ENCODE measurements around the gene CD52.
"Not testable (repeated sequence)": the region's sequence is repeated elsewhere in the genome, so short reads cannot be mapped to it uniquely, and the experiment has no call there.

CD52 gene

GRCh38 chr1:26290882-26291261 lies 26.9 kb upstream of the CD52 start:
- Histone ChIP-seq H3K27me3 (no peaks in the 10 kb centered on the region), H3K9me3 (no peaks in the 10 kb centered on the region), H3K36me3 (no peaks in the 10 kb centered on the region), H3K27ac (peak overlapping the region; percentile 98), H3K9ac (peak overlapping the region; percentile 88), H3K4me1 (peaks cover 80% of the 10 kb centered on the region), H3K4me3 (0 out of 2 replicates have a peak overlapping the region, but pooled peaks have one; percentile 4), H3K4me2 (peak overlapping the region; percentile 96), H4K20me1 (no peaks in the 10 kb centered on the region)
- TF ChIP-seq Cebpa-rat (IDR thresholded peaks at IDR 0.05): no peak

GRCh38 chr1:26291433-26291832 lies 26.3 kb upstream of the CD52 start:
- Histone ChIP-seq H3K4me2 (peak overlapping the region; percentile 96), H3K27me3 (no peaks in the 10 kb centered on the region), H3K27ac (peak overlapping the region; percentile 98), H3K36me3 (no peaks in the 10 kb centered on the region), H3K9me3 (no peaks in the 10 kb centered on the region), H4K20me1 (no peaks in the 10 kb centered on the region), H3K4me1 (peaks cover 74% of the 10 kb centered on the region), H3K4me3 (0 out of 2 replicates have a peak overlapping the region, but pooled peaks have one; percentile 4), H3K9ac (peak overlapping the region; percentile 88)
- TF ChIP-seq Cebpa-rat (IDR thresholded peaks at IDR 0.05): no peak

GRCh38 chr1:26291939-26292338 lies 25.8 kb upstream of the CD52 start:
- Histone ChIP-seq H3K9ac (peak overlapping the region; percentile 88), H3K36me3 (peaks cover 3% of the 10 kb centered on the region), H3K4me2 (peak overlapping the region; percentile 96), H3K27ac (peak overlapping the region; percentile 98), H3K4me1 (peaks cover 69% of the 10 kb centered on the region), H3K9me3 (no peaks in the 10 kb centered on the region), H3K4me3 (no peak overlapping the region), H4K20me1 (no peaks in the 10 kb centered on the region), H3K27me3 (no peaks in the 10 kb centered on the region)
- TF ChIP-seq Cebpa-rat (IDR thresholded peaks at IDR 0.05): no peak

GRCh38 chr1:26292735-26293134 lies 25.0 kb upstream of the CD52 start:
- H3K27me3 ChIP-seq, H3K4me3 ChIP-seq, H3K9ac ChIP-seq, H4K20me1 ChIP-seq, H3K36me3 ChIP-seq, H3K9me3 ChIP-seq: not testable (repeated sequence)
- Histone ChIP-seq H3K4me2 (peak overlapping the region; percentile 96), H3K27ac (peak overlapping the region; percentile 98; the same call in 1 of the 2 replicates), H3K4me1 (peaks cover 63% of the 10 kb centered on the region)

- no peak for TF ChIP-seq Cebpa-rat (IDR thresholded peaks at IDR 0.05)
- Histone ChIP-seq H3K9me3 (no peaks in the 10 kb centered on the region), H3K4me3 (no peak overlapping the region), H4K20me1 (no peaks in the 10 kb centered on the region), H3K4me1 (peaks cover 63% of the 10 kb centered on the region), H3K27ac (peak overlapping the region; percentile 59), H3K36me3 (peaks cover 8% of the 10 kb centered on the region), H3K4me2 (no peak overlapping the region), H3K9ac (no peak overlapping the region), H3K27me3 (no peaks in the 10 kb centered on the region)
Measured at GRCh38 chr1:26293911-26294463, 23.8 kb upstream of the CD52 start.

GRCh38 chr1:26295194-26296138 lies 22.3 kb upstream of the CD52 start:
- Histone ChIP-seq H3K27me3 (no peaks in the 10 kb centered on the region), H3K4me2 (no peak overlapping the region), H3K27ac (no peak overlapping the region), H3K36me3 (peaks cover 8% of the 10 kb centered on the region), H4K20me1 (no peaks in the 10 kb centered on the region), H3K4me1 (peaks cover 63% of the 10 kb centered on the region), H3K4me3 (no peak overlapping the region), H3K9ac (no peak overlapping the region), H3K9me3 (no peaks in the 10 kb centered on the region)
- TF ChIP-seq Cebpa-rat (IDR thresholded peaks at IDR 0.05): no peak

GRCh38 chr1:26296340-26297056 lies 21.3 kb upstream of the CD52 start:
- Histone ChIP-seq H3K9ac (no peak overlapping the region), H3K27me3 (no peaks in the 10 kb centered on the region)

GRCh38 chr1:26297057-26297790 lies 20.5 kb upstream of the CD52 start:
- no peaks in the 10 kb centered on the region for H3K27me3 ChIP-seq
- TF ChIP-seq Cebpa-rat (IDR thresholded peaks at IDR 0.05): no peak
- H3K27ac ChIP-seq: peak overlapping the region; percentile 51
- H3K4me2 ChIP-seq: no peak overlapping the region
- H3K9ac ChIP-seq: no peak overlapping the region
- no peaks in the 10 kb centered on the region for H3K9me3 ChIP-seq
- H3K4me3 ChIP-seq: no peak overlapping the region
- no peaks in the 10 kb centered on the region for H4K20me1 ChIP-seq
- H3K36me3 ChIP-seq: peaks cover 13% of the 10 kb centered on the region
- H3K4me1 ChIP-seq: peaks cover 52% of the 10 kb centered on the region

More at GRCh38 chr1:26296340-26297056, 21.3 kb upstream of the CD52 start:
- H3K36me3 ChIP-seq: peaks cover 13% of the 10 kb centered on the region
- H3K4me2 ChIP-seq: no peak overlapping the region
- no peak for TF ChIP-seq Cebpa-rat (IDR thresholded peaks at IDR 0.05)
- peaks cover 59% of the 10 kb centered on the region for H3K4me1 ChIP-seq
- H3K9me3 ChIP-seq: no peaks in the 10 kb centered on the region
- H4K20me1 ChIP-seq: no peaks in the 10 kb centered on the region
- H3K4me3 ChIP-seq: no peak overlapping the region
- peak overlapping the region; percentile 51 for H3K27ac ChIP-seq

- no peak for TF ChIP-seq Cebpa-rat (IDR thresholded peaks at IDR 0.05)
- H3K9ac ChIP-seq: no peak overlapping the region
- no peaks in the 10 kb centered on the region for H4K20me1 ChIP-seq
- H3K4me1 ChIP-seq: peaks cover 51% of the 10 kb centered on the region
- H3K9me3 ChIP-seq: no peaks in the 10 kb centered on the region
- H3K27ac ChIP-seq: peak overlapping the region; percentile 51
- H3K27me3 ChIP-seq: no peaks in the 10 kb centered on the region
- peaks cover 13% of the 10 kb centered on the region for H3K36me3 ChIP-seq
- H3K4me2 ChIP-seq: 0 out of 2 replicates have a peak overlapping the region, but pooled peaks have one; percentile 53
- no peak overlapping the region for H3K4me3 ChIP-seq
Measured at GRCh38 chr1:26297791-26298124, 20.0 kb upstream of the CD52 start.

Data from BLaER1 (cell line).